ENCODE measurements around the gene SLC2A2. TPM values are rescaled to one million over a fixed set of nuclear protein-coding genes. Genes with fewer than 3 reads are reported as not detected.
"Not testable (repeated sequence)": the region's sequence is repeated elsewhere in the genome, so short reads cannot be mapped to it uniquely, and the experiment has no call there.

Gene SLC2A2
- polyA plus RNA-seq, 3 donors, result 11.0 to 20.9 (median 18.9) TPM

DNA sequence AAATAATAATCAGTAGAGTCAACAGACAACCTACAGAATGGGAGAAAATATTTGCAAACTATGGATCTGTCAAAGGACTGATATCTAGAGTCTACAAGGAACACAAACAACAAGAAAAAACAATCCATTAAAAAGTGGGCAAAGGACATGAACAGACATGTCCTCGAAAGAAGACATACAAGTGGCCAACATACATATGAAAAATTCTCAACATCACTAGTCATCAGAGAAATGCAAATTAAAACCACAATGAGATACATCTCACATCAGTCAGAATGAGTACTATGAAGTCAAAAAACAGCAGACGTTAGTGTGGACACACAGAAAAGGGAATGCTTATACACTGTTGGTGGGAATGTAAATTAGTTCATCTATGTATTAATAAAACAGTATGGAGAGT lies 33.7 kb downstream of the SLC2A2 start:
- no peak for DNase-seq

DNA sequence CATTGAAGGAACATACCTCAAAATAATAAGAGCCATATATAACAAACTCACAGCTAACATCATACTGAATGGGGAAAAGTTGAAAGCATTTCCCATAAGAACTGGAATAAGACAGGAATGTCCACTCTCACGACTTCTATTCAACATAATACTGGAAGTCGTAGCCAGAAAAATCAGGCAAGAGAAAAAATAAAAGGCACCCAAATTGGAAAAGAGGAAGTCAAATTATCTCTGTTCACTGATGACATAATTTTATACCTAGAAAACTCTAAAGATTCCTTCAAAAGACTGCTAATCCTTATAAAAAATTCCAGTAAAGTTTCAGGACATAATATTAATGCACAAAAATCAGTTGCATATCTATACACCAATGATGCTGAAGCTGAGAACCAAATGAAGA lies 34.9 kb downstream of the SLC2A2 start:
- DNase-seq, result no peak

DNA sequence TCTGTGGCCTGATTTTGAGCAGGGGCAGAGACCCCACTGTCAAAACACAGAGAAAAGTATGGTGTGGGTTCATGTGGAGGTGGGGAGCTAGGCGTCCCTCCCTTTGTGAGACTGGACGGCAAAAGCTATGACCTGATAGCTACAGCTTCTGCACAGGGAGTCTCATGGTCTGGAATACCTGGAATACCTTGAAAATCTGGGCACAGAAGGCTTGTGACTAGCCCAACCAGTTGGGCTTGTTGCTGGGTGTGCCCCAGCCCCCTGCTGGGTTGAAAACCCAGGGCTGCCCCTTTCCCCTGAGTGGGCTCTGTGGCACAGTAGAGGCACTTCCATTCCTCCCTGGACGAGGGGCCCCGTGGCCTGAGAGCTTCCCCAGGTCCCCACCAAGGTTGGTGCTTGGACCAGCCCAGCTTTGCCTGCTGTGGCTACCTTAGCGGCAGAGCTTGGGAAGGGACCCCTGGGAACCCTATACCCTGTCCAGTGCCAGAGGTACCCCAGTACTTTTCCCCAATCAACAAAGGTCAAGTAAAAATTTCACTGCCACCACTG lies 37.3 kb downstream of the SLC2A2 start:
- DNase-seq, result no peak

DNA sequence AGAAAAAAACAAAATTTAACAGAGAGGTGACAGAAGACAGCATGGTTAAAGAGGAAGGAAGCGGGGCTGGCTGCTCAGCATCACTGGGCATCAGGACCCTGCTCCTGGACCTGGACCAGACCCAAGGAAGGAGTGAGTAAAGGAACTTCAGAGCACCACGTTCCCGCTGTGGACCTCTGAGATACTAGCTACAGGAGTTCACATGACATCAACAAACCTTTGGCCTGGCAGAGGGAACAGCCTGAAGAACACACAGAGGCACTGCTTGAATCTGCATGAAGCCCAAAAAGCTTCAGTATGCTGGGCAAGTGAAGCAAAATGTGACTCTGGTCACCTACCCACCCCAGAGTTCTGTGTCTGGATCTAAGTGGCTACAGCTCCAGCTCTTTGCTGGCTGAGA lies 38.1 kb downstream of the SLC2A2 start:
- DNase-seq, result no peak

DNA sequence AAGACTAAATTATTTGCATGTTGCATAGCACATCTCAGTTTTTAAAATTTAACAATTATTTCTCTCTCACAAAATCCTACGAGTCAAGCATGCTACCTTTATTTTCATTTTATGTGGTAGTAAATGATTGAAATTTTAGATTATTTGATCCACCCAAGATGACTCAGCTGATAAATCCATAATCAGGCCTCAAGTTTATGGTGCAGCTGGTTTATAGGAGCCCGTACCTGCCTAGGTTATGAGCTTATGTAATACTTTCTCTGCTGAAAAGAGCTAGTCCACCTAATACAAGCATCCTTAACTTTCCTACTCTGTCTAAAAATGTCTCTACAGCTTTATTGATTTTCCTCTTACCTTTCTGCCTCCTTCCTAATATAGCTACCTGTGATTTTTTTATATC lies 41.2 kb downstream of the SLC2A2 start:
- DNase-seq, result no peak

DNA sequence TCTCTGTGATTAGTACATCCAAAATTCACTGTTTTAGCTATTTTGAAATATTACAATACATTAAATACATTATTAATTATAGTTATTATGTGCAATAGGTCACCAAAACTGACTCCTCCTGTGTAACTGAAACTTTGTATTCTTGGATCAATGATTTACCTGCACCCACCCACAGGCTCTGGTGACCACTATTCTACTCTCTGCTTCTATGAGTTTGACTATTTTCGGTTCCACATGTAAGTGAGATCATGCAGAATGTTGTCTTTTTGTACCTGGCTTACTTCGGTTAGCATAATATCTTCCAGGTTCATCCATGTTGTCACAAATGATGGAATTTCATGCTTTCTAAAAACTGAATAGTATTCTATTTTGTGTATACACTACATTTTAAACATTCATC lies 43.8 kb downstream of the SLC2A2 start:
- no peak for DNase-seq

DNA sequence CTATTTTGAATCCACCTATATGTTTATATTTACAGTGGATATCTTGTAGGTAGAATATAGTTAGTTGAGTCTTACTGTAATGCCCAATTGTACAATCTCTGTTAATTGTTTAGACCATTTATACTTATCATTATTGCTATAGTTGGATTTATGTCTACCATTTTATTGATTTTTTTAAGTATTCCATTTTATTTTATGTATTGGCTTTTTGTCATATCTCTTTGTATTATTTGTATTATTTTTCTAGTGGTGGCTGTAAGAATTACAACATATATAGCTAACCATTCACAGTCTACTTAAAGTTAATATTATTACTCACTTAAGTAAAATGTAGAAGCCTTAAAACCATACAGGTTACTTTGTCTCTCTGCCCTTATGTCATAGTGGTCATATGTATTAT lies 46.1 kb downstream of the SLC2A2 start:
- no peak for DNase-seq

DNA sequence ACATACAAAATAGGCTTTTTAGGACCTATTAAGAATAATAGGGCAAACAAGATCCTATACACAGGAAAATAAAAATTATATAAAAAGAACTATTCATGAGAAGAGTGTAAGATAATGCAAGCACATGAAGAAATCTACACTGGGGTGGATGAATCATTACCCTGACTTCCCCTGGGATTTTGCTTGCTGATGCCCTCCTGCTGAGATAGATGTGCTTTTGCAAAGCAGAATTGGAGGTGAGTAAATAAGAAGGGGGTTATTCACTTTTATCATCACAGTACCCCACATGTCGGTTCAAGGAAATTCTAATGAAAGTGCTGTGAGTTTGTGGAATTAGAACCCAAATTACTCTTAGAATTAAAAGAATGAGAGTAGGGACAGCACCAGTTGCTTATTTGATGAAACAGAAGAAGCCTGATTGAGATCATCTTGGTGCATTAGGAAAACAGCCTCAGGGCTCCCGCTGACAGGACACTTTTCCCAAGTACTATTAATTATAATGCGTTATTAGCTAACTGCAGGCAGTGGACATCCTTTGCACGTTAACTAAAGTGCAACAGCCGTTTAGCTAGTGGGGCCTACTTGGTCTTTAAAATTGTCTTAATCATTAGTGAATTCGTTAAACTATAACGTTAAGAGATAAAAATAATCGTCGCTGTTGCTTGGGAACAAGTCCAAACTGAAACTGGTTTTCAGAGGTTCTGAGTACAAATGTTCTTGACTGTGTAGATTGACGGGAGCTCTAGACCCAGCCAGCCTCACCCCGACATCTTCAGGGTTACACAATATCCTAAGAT lies 48.4 kb downstream of the SLC2A2 start:
- DNase-seq, result no peak

DNA sequence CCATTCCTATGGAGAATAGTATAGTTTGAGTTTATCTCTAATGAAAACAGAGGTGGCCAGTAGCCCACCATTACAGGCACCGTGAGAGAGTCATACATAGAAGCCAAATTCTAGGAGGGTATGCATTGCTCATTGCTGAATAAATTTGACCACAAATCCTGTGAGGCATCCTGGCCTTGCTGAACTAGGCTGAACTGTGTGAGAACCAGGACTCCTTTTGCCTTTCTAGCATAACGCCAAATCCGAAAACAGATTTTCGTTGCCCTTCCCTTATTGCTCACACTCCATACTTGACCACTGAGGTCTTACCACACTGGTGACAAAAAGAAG lies 50.4 kb downstream of the SLC2A2 start:
- DNase-seq, result no peak

DNA sequence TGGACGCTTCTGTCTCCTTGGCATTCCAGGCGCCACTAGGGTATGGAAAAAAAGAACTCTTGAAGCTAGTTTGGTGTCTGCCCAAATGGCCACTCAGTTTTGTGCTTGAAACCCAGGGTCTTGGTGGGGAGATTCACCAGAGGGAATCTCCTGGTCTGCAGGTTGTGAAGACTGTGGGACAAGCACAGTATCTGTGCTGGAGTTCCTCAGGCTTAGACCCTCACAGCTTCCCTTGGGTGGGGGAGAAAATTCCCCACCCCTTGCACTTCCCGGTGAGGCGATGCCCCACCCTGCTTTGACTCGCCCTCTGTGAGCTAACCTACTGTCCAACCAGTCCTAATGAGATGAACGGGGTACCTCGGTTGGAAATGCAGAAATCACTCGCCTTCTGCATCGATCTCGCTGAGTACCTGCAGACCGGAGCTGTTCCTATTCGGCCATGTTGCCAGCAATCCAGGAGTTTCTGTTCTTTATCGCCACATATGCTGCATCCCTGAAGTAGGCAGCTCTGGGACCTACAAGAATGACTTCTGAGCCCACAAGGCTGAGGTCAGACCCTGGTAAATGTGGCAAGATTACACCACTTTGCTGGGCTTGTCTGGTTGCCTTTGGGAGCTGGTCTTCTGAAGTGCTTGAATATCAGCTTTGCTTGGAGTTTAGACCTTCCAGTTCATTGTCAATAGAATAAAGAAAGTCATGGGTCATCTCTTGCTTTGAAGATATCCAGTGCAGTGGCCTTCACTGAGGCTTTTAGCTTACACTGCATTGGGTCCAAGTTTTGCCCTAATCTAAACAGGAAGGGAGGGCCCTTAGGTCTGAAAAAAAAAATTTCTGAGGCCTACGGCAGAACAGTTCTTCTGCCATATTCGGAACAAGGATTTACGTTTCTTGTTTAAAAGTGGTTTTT lies 51.0 kb downstream of the SLC2A2 start:
- no peak for DNase-seq

DNA sequence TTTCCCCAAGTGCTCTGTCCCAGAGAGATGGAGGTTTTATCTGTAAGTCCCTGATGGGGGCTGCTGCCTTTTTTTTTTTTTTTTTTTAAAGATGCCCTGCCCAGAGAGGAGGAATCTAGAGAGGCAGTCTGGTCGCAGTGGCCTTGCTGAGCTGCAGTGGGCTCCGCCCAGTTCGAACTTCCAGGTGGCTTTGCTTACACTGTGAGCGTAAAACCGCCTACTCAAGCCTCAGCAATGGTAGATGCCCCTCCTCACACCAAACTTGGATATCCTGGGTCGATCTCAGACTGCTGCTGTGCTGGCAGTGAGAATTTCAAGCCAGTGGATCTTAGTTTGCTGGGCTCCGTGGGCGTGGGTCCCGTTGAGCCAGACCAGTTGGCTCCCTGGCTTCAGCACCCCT lies 51.6 kb downstream of the SLC2A2 start:
- DNase-seq, result no peak

DNA sequence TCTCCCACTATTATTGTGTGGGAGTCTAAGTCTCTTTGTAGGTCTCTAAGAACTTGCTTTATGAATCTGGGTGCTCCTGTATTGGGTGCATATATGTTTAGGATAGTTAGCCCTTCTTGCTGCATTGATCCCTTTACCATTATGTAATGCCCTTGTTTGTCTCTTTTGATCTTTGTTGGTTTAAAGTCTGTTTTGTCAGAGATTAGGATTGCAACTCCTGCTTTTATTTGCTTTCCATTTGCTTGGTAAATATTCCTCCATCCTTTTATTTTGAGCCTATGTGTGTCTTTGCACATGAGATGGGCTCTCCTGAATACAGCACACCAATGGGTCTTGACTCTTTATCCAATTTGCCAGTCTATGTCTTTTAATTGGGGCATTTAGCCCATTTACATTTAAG lies 53.6 kb downstream of the SLC2A2 start:
- DNase-seq, result not testable (repeated sequence)

DNA sequence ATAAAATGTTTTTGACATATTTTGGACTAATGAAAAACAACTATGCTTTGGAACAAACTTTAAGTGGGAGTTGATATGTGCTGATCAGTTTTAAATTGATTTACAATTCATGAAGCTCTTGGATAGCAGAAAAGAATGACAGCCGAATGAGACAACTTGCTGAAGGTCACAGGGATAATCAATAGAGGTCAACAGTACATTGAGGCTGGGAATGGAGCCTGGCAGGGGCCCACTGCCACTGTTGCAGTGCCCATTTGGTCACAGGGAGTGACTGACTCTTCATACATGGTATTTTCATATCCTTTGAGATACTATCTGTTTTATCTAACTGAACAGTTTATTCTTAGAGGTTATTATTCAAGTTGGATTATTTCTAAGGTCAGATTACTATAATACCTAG lies 59.4 kb downstream of the SLC2A2 start:
- DNase-seq, result no peak

DNA sequence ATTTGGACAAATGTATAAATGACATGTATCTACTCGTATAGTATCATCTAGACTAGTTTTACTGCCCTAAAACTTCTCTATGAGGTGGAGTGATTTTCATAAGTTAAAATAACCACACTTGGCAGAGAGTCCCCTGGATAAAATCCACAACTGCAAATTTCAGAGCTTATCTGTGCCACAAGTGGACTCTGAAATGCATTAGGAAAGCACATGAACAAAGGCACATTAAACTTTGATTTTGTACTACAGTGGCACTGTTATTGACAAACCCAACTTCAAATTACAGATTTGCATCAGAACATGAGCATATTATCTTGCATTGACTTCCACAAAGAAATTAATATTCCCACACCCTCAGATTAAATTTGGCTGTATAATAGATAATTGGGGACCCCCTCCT lies 60.0 kb downstream of the SLC2A2 start:
- DNase-seq, result no peak

DNA sequence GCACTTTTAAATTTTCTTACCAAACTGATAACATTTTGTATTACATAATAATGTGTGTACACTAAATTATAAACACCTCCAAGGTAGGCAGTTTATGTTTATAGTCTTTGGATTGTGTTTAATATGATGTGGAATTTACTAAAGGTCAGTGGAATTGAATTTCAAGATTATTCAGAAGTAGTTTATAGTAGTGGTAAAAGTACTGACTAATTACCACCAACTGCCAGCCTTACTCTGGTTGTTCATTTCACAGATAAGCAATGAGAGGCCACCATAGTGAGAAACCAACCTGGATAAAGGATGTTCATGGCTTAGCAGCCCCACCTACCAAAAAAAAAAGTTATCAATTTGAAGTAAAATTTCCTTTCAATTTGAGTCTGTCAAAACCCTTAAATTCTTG lies 64.1 kb downstream of the SLC2A2 start:
- no peak for DNase-seq

DNA sequence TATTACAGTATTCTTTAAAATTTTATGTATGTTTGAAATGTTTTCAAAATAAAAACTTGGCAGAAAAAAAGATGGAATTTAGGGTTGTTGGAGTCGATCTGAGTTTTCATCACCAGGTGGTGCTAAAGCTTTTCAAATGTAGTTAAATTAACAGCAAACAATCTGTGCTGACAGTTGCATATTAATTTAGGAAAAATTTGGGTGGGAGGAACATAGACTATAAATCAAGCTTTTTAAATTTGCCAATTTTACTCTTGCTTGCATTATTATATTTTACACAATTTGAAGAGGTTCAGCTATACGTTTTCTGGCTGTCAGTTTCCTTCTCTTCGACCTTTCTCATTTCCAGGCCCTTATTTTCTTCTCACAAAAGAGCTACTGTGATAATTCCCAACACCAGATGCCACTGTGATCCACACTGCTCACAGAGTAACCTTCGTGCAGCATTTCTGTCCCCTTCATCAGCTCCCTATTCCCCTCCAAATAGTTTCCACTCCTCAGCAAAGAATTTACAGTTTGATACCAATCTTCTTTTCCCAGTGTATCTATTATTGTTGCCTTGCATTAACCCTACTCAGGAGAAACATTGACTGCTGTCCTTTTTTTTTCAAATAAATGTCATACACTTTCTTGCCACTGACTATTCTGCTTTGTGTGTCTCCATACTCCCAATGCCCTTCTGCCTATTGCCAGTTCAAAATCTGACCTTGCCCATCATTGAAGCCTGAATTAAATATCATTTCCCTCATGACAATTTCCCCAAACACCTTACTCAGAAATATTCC lies 64.7 kb downstream of the SLC2A2 start:
- DNase-seq, result peak; percentile 23

DNA sequence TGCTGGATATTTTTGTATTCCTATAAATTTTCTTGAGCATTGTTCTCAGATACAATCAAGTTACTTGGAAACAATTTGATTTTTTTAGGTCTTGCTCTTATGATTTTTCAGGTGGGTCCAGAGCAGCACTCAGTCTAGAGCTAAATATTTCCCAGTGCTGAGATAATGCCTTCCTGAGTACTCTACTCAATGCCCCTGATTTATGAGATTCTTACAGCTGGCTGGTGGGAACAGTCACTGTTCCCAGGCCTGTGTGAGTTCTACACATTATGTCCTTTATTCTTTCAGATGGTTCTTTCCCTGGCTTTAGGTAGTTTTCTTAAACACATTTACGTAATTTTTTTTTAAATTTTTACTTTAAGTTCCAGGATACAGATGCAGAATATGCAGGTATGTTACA lies 67.1 kb downstream of the SLC2A2 start:
- no peak for DNase-seq

DNA sequence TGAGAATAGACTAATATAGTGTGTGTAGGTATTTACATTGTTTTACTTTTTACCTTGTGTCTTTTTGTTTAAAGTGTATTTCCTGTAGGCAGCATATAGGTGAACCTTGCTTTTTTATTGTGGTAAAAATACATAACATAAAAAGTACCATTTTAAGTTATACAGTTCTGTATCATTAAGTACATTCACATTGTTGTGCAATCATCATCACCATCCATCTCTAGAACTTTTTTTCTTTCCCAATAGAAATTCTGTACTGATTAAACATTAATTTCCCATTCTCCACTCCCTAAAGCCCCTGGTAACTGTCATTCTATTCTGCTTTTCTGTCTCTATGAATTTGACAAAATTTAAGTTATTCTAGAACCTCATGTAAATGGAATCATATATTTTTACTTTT lies 69.9 kb downstream of the SLC2A2 start:
- no peak for DNase-seq

DNA sequence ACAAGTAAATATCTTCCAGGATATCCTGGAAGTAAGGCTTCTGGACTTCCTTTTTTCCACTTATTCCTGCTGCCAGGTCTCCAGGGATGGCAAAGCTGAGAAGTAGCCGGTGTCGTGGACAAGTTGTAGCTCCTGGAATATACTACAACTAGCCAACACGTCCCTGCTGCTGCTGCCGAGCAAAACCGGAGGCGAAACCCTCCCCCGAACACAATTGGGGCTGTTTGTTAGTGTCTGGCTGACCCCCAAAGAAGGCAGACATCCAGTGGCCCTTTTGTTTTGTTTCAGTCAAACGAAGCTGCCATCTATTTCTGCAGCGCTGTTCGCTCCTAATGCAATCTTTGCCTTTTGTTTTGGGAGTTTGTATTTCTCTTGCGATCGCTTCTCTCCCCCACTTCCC lies 72.8 kb downstream of the SLC2A2 start:
- DNase-seq, result no peak

DNA sequence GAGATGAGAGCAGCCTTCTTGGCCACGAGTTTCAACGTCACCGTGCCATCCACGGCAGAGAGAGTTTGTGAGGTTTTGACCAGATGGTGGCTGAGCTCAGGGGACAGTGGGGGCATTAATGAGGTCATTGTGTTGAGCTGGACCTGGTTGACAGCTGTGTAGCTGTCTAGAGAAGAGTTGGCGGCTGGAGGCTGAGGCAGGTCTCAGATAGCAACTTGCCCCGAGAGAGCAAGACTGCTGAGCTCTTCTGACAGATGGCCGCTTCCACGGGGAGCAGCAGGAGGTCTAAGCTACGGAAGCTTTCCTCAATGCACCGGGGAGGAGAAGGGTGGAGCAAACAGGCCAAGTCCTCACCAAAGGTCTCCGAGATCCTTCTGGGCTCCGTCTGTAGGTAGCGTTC lies 73.3 kb downstream of the SLC2A2 start:
- DNase-seq, result no peak

DNA sequence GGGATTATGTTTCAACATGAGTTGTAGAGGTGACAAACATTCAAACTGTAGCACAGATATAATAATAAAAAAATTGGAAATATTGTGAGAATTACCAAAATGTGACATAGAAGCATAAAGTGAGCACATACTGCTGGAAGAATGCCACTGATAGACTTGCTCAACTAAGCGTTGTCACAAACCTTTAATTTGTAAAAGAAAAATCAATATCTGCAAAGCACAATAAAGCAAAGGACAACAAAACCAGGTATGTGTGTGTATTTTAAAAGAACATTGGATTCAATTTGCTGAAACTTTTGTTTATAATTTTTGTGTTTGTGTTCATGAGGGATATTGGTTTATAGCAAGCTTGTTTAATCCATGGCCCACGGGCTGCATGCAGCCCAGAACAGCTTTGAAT lies 77.3 kb downstream of the SLC2A2 start:
- no peak for DNase-seq

DNA sequence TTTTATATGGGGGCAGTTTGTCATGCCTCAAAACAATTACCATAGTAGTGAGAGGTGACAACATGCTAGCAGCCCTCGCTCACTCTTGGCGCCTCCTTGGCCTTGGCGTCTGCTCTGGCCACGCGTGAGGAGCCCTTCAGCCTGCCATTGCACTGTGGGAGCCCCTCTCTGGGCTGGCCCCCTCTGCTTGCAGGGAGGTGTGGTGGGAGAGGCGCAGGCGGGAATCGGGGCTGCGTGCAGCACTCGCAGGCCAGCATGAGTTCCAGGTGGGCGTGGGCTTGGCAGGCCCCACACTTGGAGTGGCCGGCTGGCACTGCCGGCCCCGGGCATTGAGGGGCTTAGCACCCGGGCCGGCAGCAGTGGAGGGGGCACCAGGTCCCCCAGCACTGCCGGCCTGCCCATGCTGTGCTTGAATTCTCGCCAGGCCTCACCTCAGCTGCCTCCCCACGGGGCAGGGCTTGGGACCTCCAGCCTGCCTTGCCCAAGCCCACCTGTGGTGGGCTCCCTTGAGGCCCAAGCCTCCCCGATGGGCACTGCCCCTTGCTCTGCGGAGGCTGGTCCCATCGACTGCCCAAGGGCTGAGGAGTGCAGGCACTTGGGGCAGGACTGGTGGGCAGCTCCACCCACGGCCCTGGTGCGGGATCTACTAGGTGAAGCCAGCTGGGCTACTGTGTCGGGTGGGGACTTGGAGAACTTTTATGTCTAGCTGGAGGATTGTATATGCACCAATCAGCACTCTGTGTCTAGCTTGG lies 79.3 kb downstream of the SLC2A2 start:
- no peak for DNase-seq
